RPMI7951 (cell line): Measurements from ENCODE around the gene ANGPTL2. TPM values are rescaled to one million over a fixed set of nuclear protein-coding genes. Genes with fewer than 3 reads are reported as not detected.

Experiments
- DNase-seq: peaks from one replicate; pipeline ENCODE4 v3.0.0-alpha.2; 2012; ENCODE audit warnings: low read depth
- total RNA-seq: library from RNA; depleted of rRNA; stranded (reverse); fragments of >200 nt; shearing (Covaris generic); gene quantifications from 2 replicates; pipeline ENCODE4 v1.2.3, GENCODE V29; 2014; rRNA removed

ANGPTL2 gene
- total RNA-seq, 1 experiment from 2014 or later, result 47.8 TPM

DNA sequence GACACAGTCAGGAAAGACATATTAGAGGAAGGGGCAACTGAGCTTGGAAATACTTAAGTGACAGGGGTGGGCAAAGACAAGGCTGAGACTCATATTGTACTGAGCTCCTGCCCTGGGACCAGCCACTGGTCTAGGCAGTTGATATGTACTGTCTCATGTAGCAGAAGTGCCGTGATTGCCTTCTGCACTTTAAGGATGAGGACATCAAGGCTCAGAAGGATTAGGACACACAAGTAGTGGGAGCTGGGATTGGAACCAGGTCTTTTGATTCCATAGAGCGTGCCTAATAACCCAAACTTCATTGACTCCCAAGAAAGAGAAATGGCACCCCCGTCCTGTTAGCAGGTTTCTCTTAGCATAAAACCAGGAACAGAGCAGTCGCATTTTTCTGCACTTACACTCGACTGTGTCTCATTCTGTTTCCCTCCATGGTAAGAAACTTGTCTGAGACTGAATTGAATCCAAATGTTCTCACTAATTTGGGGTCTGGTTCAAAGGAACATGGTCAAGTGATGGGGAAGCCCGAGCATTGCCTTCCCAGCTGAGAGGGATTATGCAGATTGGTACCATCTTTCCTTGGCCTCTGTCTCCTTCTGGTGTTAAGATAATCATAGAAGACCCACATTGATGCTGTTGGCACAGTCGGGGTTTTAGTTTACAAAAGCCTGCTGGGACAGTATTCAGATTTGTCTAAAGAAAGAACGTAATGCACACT, 70.4 kb downstream of the ANGPTL2 start:
- DNase-seq, result no peak

DNA sequence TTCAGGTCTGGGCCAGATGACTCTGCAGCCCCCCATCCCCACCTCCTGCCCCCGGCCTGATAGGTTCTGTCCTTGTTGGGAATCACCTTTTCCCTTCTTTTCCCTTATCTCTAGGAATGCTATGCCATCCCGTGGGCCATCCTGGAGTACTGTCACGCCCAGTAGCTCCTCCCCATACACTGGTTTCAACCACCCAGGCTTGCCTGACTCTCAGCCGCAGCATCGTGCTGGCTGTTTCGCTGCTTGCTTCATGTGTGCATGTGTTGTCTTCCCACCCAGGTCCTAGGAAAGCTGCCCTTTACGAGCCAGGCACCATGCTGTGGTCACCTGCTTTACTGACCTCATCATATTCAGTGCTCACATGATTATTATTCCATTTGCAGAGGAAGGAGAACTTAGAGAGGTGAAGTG, 71.8 kb downstream of the ANGPTL2 start:
- no peak for DNase-seq

DNA sequence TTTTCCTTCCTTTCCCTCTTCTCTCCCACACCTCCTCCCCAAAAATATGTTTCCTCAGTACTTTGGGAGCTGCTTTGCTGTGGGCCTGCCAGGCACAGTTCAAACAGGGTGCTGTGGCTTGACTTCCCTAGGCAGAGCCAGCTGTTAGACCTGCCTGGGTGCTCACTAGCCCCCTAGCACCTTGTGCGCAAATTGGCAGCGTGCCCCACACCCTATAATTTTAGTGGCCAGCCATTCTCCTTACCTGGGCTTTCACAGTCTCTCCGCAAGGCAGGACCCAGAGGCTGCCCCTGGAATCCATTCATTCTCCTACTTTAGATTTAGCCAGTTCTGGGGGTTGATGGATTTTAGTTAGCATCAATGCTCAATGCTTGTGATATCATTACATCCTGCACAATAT, 72.3 kb downstream of the ANGPTL2 start:
- DNase-seq, result no peak

DNA sequence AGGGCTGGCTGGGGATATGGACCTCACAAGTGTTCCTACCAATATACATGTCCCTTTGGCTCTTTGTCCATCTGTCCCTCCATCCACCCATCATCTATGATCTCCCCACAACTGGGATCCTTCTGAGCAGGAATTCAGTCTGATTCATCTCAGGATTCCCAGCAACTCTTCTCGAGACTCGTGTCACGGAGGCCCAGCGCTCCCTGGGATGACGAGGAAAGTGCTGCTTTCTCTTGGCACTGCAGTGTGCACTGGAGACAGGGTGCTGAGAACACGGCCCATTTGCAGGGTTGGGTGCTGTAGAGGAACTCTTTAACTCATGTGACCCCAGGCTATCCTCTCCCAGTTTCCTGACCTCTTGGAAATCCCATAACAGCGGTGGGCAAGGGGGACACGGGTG, 72.9 kb downstream of the ANGPTL2 start:
- peak; percentile 28 for DNase-seq

DNA sequence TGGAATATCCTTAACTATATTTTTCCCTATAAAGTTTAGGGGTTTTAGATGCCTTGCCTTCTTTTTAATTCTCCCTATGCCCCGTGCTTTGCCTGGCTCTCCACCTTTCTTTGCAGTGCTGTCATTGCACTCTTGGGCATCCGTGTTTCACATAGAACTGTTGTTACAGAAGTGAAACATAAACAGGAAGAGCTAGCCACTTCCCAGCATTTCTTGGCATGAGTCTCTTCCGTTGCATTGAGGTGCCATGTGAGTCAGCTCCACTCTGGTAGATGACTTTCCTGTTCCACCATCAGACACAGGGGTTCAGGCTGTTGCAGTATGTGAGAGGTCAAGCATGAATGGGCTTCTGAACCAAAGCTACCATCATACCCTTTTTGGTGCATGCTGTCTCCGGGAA, 73.4 kb downstream of the ANGPTL2 start:
- DNase-seq, result peak; percentile 92

DNA sequence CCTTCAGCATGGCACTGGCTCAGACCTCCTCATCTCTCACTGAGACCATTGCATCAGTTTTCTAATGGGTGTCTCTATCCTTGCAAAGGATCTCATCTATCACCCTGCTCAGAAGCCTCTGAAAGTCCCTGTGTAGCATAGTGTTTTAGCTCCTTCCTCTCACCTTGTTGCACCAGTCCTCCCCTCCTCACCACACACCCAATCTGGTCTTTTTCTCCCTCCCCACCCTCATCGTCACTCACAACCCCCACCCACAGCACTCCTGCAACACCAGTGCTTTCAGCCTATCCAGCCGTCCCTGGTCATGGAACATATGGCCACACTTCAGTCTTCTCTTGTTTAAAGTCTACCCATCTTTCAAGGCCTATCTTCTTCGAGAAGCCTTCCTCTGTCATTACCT, 74.5 kb downstream of the ANGPTL2 start:
- no peak for DNase-seq

DNA sequence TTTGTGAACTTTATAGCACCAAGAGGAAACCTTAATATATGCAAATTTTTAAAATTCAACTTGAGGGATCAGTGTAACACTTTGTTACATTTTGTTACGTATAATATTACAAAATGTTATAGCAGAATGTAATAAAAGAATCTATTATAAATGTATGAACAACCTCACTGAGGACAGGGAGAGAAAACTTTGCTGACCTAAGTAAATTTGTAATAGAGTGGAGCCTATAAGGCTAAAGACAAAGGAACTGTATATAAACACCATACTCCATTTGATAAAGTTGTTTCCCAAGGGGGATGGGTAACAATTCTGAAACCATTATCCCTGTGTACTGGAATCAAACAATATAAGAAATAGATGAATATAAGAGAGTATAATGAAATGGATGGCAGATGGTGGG, 77.3 kb downstream of the ANGPTL2 start:
- no peak for DNase-seq

DNA sequence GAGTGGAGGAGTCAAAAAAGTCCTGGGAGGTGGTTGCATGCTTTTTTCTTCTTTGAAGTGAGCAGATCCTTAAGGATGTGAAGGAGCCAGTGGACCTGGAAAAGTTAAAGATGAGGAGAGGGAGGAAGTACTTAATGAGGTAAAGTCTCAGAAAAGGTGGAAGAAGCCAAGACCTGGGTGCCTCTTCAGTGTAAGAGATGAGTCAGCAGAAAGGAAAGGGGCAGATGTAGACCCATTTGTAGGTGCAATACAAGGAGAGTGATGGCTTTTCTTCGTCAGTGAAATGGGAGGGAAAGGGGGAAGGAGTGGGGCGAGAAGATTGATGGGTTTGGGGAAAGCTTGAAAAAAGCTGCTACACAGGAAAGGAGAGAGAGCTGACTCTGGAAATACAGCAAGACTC, 82.9 kb downstream of the ANGPTL2 start:
- no peak for DNase-seq

DNA sequence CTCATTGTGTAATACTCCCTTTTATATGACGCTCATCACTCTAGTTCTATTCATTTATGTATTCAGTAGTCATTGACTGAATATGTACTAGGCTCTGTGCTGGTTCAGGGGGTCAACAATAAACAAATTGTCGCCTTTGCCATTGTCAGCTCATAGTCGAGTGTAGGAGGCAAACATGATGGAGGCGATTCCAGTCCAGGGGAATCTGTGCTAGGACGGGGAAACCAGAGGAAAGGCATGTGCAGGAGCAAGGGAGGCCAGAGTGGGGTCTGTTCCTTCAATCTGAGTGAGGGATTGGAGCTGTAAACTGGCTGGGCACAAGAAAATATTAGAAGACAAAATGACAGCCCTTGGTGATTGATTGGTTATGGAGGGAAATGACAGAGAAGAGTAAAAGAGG, 83.9 kb downstream of the ANGPTL2 start:
- DNase-seq, result no peak

Other genes with a start within 250 kb of the ANGPTL2 start
- 1.6 and 4.0 TPM in 2 replicates for gene RALGPS1, start 207.9 kb downstream of the ANGPTL2 start, total RNA-seq
- gene GARNL3, start 142.1 kb upstream of the ANGPTL2 start, total RNA-seq, result 2.5 and 3.2 TPM in 2 replicates